A549 treated with dexamethasone at 1 μM for 4 hours (cell line): ENCODE data around the gene ZNF182. TPM values are rescaled to one million over a fixed set of nuclear protein-coding genes. Genes with fewer than 3 reads are reported as not detected.

ENCODE experiments used
- total RNA-seq: library from RNA; stranded (reverse); fragments of 200-300 nt; extraction: Qiagen RNA extraction; gene quantifications from 5 replicates; pipeline ENCODE4 v1.2.3, GENCODE V29; 2022

ZNF182 gene
- total RNA-seq: 3.0 to 4.2 TPM (median 3.5 TPM) in 5 replicates

GRCh38 chrX:48003758-48004457 lies at the start of gene ZNF182:
TSS of gene ZNF182 (minus strand) at chrX:48003989. CDS start at chrX:48002609, 1,380 bp downstream.

GRCh38 chrX:48006688-48007087 lies 2.9 kb upstream of the ZNF182 start, which contains the start of gene SPACA5:
TSS of gene SPACA5 (plus strand) at chrX:48006988. CDS start at chrX:48007803, 815 bp downstream.

Other genes starting within 250 kb of the ZNF182 start
- gene ZNF81, start 167.1 kb downstream of the ZNF182 start, total RNA-seq: 4.6 to 5.6 TPM (median 4.9 TPM) in 5 replicates
- not detected in 5 replicates for gene SPACA5, start 3.0 kb upstream of the ZNF182 start, total RNA-seq
- gene ZNF630, start 67.7 kb upstream of the ZNF182 start, total RNA-seq: 0.27 to 0.38 TPM (median 0.34 TPM) in 5 replicates
- not detected in 5 replicates for gene SPACA5B, start 126.6 kb upstream of the ZNF182 start, total RNA-seq
- not detected in 5 replicates for gene SSX5, start 192.8 kb upstream of the ZNF182 start, total RNA-seq